H9 (cell line): ENCODE results near the gene TLR6. TPM values are rescaled to one million over a fixed set of nuclear protein-coding genes. Genes with fewer than 3 reads are reported as not detected.

Experiments
- DNase-seq: peaks from one replicate; pipeline ENCODE4 v3.0.0-alpha.2; 2017
- H2AFZ ChIP-seq: one replicate; pipeline ENCODE4 v1.6.1; 2013; ENCODE audit warnings: mild to moderate bottlenecking, low read length, control low read depth, moderate library complexity
- H2AK5ac ChIP-seq: 2 replicates; pipeline ENCODE4 v1.6.1; 2013; ENCODE audit warnings: low read length, control low read depth, mixed read lengths; ENCODE audit not compliant: insufficient read length
- H2BK120ac ChIP-seq: one replicate; pipeline ENCODE4 v1.6.1; 2013; ENCODE audit warnings: low read depth, mild to moderate bottlenecking, low read length, control low read depth, inconsistent platforms; ENCODE audit not compliant: poor library complexity, severe bottlenecking
- H2BK12ac ChIP-seq: 2 replicates; pipeline ENCODE4 v1.6.1; 2013; ENCODE audit warnings: low read length, control low read depth, mixed read lengths, low read depth; ENCODE audit not compliant: insufficient read length
- H2BK15ac ChIP-seq: 2 replicates; pipeline ENCODE4 v1.6.1; 2013; ENCODE audit warnings: low read depth, low read length, control low read depth
- H2BK20ac ChIP-seq: one replicate; pipeline ENCODE4 v1.6.1; 2013; ENCODE audit warnings: low read depth, mild to moderate bottlenecking, low read length, control low read depth, inconsistent platforms; ENCODE audit not compliant: poor library complexity, severe bottlenecking
- H2BK5ac ChIP-seq: 2 replicates; pipeline ENCODE4 v1.6.1; 2013; ENCODE audit warnings: low read length, control low read depth, mixed read lengths; ENCODE audit not compliant: insufficient read length
- H3K14ac ChIP-seq: 2 replicates; pipeline ENCODE4 v1.6.1; 2013; ENCODE audit warnings: low read length, control low read depth; ENCODE audit not compliant: insufficient read depth
- H3K18ac ChIP-seq: 2 replicates; pipeline ENCODE4 v1.6.1; 2013; ENCODE audit warnings: low read depth, mild to moderate bottlenecking, mixed read lengths, low read length, control low read depth; ENCODE audit not compliant: insufficient read length
- H3K23ac ChIP-seq: 2 replicates; pipeline ENCODE4 v1.6.1; 2013; ENCODE audit warnings: low read length, control low read depth, mixed read lengths, low read depth; ENCODE audit not compliant: insufficient read length
- H3K23me2 ChIP-seq: 2 replicates; pipeline ENCODE4 v1.6.1; 2013; ENCODE audit warnings: low read depth, mild to moderate bottlenecking, mixed read lengths, low read length, control low read depth; ENCODE audit not compliant: insufficient read length, poor library complexity, severe bottlenecking
- H3K27ac ChIP-seq: 2 replicates; pipeline ENCODE4 v1.5.1; 2013; ENCODE audit warnings: low read length, control low read depth, mixed read lengths, low read depth; ENCODE audit not compliant: insufficient read length
- H3K27me3 ChIP-seq: 2 replicates; pipeline ENCODE4 v1.6.1; 2013; ENCODE audit warnings: low read length, control low read depth, inconsistent platforms; ENCODE audit not compliant: insufficient read depth
- H3K4ac ChIP-seq: 2 replicates; pipeline ENCODE4 v1.6.1; 2013; ENCODE audit warnings: low read depth, mild to moderate bottlenecking, control low read depth, inconsistent platforms, low read length, moderate library complexity
- H3K4me1 ChIP-seq: 2 replicates; pipeline ENCODE4 v1.6.1; 2013; ENCODE audit warnings: low read length, control low read depth, inconsistent platforms; ENCODE audit not compliant: insufficient read depth
- H3K4me2 ChIP-seq: 2 replicates; pipeline ENCODE4 v1.6.1; 2013; ENCODE audit warnings: low read length, control low read depth, mixed read lengths; ENCODE audit not compliant: insufficient read length, insufficient read depth
- H3K56ac ChIP-seq: 2 replicates; pipeline ENCODE4 v1.6.1; 2013; ENCODE audit warnings: low read depth, mild to moderate bottlenecking, mixed read lengths, low read length, control low read depth; ENCODE audit not compliant: insufficient read length
- H3K79me1 ChIP-seq: 2 replicates; pipeline ENCODE4 v1.6.1; 2013; ENCODE audit warnings: low read depth, mild to moderate bottlenecking, moderate library complexity, low read length, control low read depth, inconsistent platforms; ENCODE audit not compliant: insufficient read depth, poor library complexity, severe bottlenecking
- H3K79me2 ChIP-seq: 2 replicates; pipeline ENCODE4 v1.6.1; 2013; ENCODE audit warnings: low read length, control low read depth, inconsistent platforms; ENCODE audit not compliant: insufficient read depth
- H3K9ac ChIP-seq: 2 replicates; pipeline ENCODE4 v1.6.1; 2013; ENCODE audit warnings: low read length, control low read depth, mixed read lengths; ENCODE audit not compliant: insufficient read length; ENCODE audit errors: extremely low read depth
- H3K9me3 ChIP-seq: one replicate; pipeline ENCODE4 v1.6.1; 2013; ENCODE audit warnings: low read depth, low read length, inconsistent platforms; ENCODE audit not compliant: control insufficient read depth
- H3T11ph ChIP-seq: one replicate; pipeline ENCODE4 v1.6.1; 2013; ENCODE audit warnings: mild to moderate bottlenecking, low read length, control low read depth, inconsistent platforms
- H4K20me1 ChIP-seq: one replicate; pipeline ENCODE4 v1.6.1; 2013; ENCODE audit not compliant: control insufficient read depth, insufficient read length, insufficient read depth
- H4K5ac ChIP-seq: 2 replicates; pipeline ENCODE4 v1.6.1; 2013; ENCODE audit warnings: low read depth, mild to moderate bottlenecking, mixed read lengths, low read length, control low read depth; ENCODE audit not compliant: insufficient read length
- H4K8ac ChIP-seq: replicated peaks from 2 replicates; pipeline ENCODE4 v1.6.1; 2013; ENCODE audit warnings: low read length, control low read depth, mixed read lengths, low read depth; ENCODE audit not compliant: insufficient read length
- H4K91ac ChIP-seq: 2 replicates; pipeline ENCODE4 v1.6.1; 2013; ENCODE audit warnings: low read depth, mild to moderate bottlenecking, moderate library complexity, mixed read lengths, low read length, control low read depth; ENCODE audit not compliant: insufficient read length
- H3K27ac Mint-ChIP-seq, 3 experiments: 2 replicates in 2 of 3; 3 replicates in 1 of 3; pipeline ENCODE4 v1.8.0; 2020 to 2021; ENCODE audit warnings: mixed read lengths in 3 of 3, mild to moderate bottlenecking in 1 of 3, moderate library complexity in 1 of 3
- H3K27me3 Mint-ChIP-seq: 2 replicates; pipeline ENCODE4 v1.8.0; 2021; ENCODE audit warnings: low read depth, mild to moderate bottlenecking, moderate library complexity, mixed read lengths
- H3K36me3 Mint-ChIP-seq, 3 experiments: 2 replicates in 2 of 3; 3 replicates in 1 of 3; pipeline ENCODE4 v1.8.0; 2020 to 2021; ENCODE audit warnings: low read depth in 3 of 3, mixed read lengths in 3 of 3; ENCODE audit not compliant: insufficient read depth in 1 of 3
- H3K4me1 Mint-ChIP-seq, 2 experiments: 2 replicates each; pipeline ENCODE4 v1.8.0; 2020; ENCODE audit warnings: mixed read lengths in 2 of 2
- H3K4me3 Mint-ChIP-seq, 2 experiments: 2 replicates in 1 of 2; 3 replicates in 1 of 2; pipeline ENCODE4 v1.8.0; 2020 to 2021; ENCODE audit warnings: mild to moderate bottlenecking in 2 of 2, mixed read lengths in 2 of 2, moderate library complexity in 1 of 2
- H3K9me3 Mint-ChIP-seq, 2 experiments: 2 replicates in 1 of 2; 3 replicates in 1 of 2; pipeline ENCODE4 v1.8.0; 2020; ENCODE audit warnings: mild to moderate bottlenecking in 2 of 2, mixed read lengths in 2 of 2, moderate library complexity in 1 of 2
- CTCF ChIP-seq: fragments of 200-600 bp; sonication (generic); conservative IDR thresholded peaks from 3 replicates; pipeline ENCODE4 v1.8.0; 2021; ENCODE audit warnings: antibody characterized with exemption, mild to moderate bottlenecking
- WGBS: extraction: QIAGEN DNeasy Blood & Tissue Kit; methylation state at CpG from one replicate; pipeline ENCODE4 v1.1.7; 2013; ENCODE audit warnings: missing lambda C conversion rate, low lambda C conversion rate, mixed read lengths; ENCODE audit not compliant: insufficient read length; ENCODE audit errors: extremely low coverage; 5-methylcytosine and 5-hydroxymethylcytosine counted together
- total RNA-seq: library from RNA; stranded (reverse); gene quantifications from 2 replicates; pipeline ENCODE4 v1.2.1, GENCODE V29; 2021

TLR6 gene
- total RNA-seq, 1 experiment from 2014 or later = 0.11 TPM

- no peaks in the 10 kb centered on the region for H4K20me1 ChIP-seq
- H2BK5ac ChIP-seq = no peak overlapping the region
- no peak overlapping the region for H3K4ac ChIP-seq
- no CpG with 5 or more reads among the region's 3 CpGs for whole genome bisulfite sequencing
- no peaks in the 10 kb centered on the region for H3K79me1 ChIP-seq
- H3K23ac ChIP-seq = no peak overlapping the region
- DNase-seq = no peak
- H3K4me1 Mint-ChIP-seq = no peaks in the 10 kb centered on the region
- H3K23me2 ChIP-seq = no peaks in the 10 kb centered on the region
- no peak overlapping the region for H2BK20ac ChIP-seq
- H3K9me3 Mint-ChIP-seq = peaks cover 9 to 11% of the 10 kb centered on the region in 2 experiments; a peak in 4 of 5 replicates
- TF ChIP-seq CTCF = no peak
- H3K79me2 ChIP-seq = no peaks in the 10 kb centered on the region
- peaks cover 2 to 8% (median 2%) of the 10 kb centered on the region in 3 experiments; a peak in 5 of 7 replicates for H3K36me3 Mint-ChIP-seq
- H3K9ac ChIP-seq = no peak overlapping the region
- H3K27ac ChIP-seq = no peak overlapping the region
- peaks cover 7% of the 10 kb centered on the region for H3K9me3 ChIP-seq
- no peak overlapping the region for H3T11ph ChIP-seq
- H3K27me3 Mint-ChIP-seq = peaks cover 7% of the 10 kb centered on the region
- no peak overlapping the region for H2BK15ac ChIP-seq
- H3K56ac ChIP-seq = no peak overlapping the region
- H4K8ac ChIP-seq = no peak overlapping the region
- no peak overlapping the region for H2BK120ac ChIP-seq
- H2AFZ ChIP-seq = no peak overlapping the region
- H3K4me3 Mint-ChIP-seq = no peak overlapping the region
- H2BK12ac ChIP-seq = no peak overlapping the region
- H2AK5ac ChIP-seq = no peak overlapping the region
- no peak overlapping the region for H4K91ac ChIP-seq
- H3K4me1 ChIP-seq = no peaks in the 10 kb centered on the region
- no peak overlapping the region for H3K4me2 ChIP-seq
- H3K27me3 ChIP-seq = no peaks in the 10 kb centered on the region
- H3K27ac Mint-ChIP-seq = no peak overlapping the region
- H3K18ac ChIP-seq = no peak overlapping the region
- H3K14ac ChIP-seq = no peak overlapping the region
- no peak overlapping the region for H4K5ac ChIP-seq
Observed at GRCh38 chr4:38821739-38822138, 34.9 kb downstream of the TLR6 start.
